Activated CD8-positive, alpha-beta memory T cell treated with anti-CD3 and anti-CD28 coated beads, Interleukin-2, amount 50 U/mL, for 48 hours (primary cell): ENCODE results near the gene SMURF1.

Experiments used
- DNase-seq: peaks from one replicate; pipeline ENCODE4 v3.0.0-alpha.2; 2020

SMURF1 gene

GRCh38 chr7:99042957-99043356 is 101.0 kb downstream of the SMURF1 start:
- no peak for DNase-seq

DNA sequence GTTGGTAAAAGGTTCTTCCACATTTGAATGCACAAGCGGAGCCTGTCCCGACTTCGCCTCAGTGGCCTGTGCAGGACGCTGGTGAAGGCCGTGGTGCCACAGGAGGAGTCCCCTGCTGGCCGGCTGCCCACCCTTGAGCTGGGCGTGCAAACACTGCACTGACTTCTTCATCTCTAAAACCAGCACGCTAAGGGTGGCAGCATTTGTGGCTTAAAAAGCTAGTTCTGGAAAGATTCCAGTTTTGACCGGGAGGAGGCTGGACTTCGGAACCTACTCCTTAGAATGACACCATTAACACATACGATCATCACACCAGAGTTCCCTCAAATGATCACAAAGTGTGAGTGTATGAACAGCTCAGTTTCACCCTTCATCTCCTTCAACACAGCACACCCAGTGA is 102.4 kb downstream of the SMURF1 start:
- no peak for DNase-seq

DNA sequence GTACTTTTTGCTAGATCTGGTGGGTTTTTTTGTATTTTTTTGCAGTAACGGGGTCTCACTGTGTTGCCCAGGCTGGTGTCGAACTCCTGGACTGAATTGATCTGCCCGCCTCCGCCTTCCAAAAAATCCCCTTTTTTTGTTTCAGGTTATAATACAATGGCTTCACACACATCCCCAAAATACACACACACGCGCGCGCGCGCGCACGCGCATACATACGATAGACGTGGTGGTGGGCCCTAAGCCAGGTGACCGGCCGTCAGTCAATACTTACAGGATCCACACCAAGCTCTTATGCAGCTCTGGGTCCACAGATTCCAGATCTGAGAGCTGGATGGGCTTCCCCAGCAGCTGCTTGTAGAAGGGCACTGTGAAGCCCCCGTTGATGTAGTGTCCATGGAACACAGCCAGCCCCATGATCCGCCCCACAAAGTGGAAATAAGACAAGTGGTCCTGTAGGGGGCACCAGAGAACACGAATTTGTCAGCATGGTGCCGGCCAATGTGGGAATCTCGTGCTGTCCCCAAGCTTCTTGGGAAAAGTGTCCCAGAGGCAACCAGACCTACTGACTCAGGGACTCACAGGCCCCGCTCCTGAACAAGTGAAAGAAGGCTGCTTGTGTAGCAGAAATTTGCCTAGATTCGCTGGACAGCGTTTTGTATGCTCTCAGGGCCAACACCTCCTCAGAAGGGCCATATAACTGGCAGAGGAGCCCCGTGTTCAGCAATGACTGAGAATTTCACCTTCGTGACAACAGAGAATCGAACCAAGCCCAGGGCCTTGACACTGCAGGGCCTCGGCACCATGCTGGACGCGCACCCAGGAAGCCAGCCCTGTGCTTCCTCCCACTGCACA is 103.6 kb downstream of the SMURF1 start:
- DNase-seq: peak; percentile 75

DNA sequence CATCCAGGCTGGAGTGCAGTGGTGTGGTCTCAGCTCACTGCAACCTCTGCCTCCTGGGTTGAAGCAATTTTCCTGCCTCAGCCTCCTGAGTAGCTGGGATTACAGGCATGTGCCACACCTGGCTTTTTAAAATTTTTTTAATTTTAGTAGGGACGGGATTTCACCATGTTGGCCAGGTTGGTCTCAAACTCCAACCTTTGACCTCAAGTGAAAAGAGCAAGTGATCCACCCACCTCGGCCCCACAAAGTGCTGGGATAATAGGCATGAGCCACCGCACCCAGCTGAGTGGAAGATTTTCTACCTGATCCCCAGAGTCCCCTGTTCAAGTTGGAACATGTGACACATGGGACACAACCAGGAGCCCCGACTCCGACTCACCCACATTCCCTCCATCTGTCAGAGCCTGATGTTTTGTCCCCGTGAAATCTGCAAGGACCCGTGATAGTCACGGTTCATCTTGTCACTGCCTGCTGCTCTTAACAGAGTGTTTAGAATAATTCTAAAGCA is 104.5 kb downstream of the SMURF1 start:
- no peak for DNase-seq

- DNase-seq: no peak
Observed at GRCh38 chr7:99038086-99038855, 105.6 kb downstream of the SMURF1 start.

- no peak for DNase-seq
Observed at GRCh38 chr7:99037327-99037940, 106.5 kb downstream of the SMURF1 start.

DNA sequence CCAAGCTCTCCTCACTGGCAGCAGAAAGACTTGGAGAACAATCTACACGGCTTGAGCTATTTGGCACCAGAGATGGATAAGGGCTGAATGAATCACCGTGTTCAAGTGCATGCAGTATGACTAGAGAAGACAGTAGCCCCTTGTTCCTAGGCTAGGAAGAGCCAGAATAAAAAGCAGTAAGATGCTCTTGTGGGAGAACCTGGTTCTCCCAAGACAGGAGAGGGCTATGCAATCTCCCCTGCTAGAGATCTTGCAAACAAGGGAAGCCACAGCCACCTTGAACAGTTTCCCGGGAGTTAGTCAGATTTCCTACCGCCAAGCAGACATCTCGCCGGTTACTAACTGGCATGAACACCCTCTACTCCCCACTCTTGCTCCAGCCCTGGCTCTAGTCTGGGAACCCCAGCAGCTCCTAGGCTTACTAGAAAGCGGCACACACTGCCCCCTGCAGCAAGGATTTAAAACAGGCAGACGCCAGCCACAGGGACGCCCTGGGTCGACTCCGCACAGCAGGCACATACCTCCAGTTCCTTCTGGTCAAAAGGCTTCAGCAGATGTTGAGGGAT is 107.3 kb downstream of the SMURF1 start:
- DNase-seq: no peak

- DNase-seq: no peak
Observed at GRCh38 chr7:99035723-99036545, 108.0 kb downstream of the SMURF1 start.

GRCh38 chr7:99034932-99035722 is 108.8 kb downstream of the SMURF1 start:
- no peak for DNase-seq

GRCh38 chr7:99033765-99034164 is 110.1 kb downstream of the SMURF1 start:
- DNase-seq: no peak

GRCh38 chr7:99032928-99033327 is 111.0 kb downstream of the SMURF1 start:
- DNase-seq: peak; percentile 1

DNA sequence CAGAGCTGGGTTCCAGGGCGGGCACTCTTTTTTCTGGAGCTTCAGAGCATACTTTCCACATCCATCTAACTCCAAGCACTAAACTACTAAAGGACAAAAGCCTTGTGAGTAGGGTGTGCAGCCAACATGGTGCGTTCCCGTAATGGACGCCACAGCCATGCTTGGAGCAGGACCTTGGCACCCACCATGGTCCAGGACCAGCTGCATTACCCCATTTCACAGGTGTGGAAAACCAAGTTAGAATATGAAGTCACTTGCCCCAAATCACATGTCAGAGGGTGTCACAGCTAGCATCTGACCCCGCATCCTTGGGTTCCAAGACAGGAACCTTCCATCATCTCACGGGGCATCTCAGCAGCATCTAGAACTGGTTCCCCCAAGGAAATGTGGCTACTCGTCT is 112.4 kb downstream of the SMURF1 start:
- peak; percentile 18 for DNase-seq

GRCh38 chr7:99030951-99031350 is 113.0 kb downstream of the SMURF1 start:
- peak; percentile 8 for DNase-seq

DNA sequence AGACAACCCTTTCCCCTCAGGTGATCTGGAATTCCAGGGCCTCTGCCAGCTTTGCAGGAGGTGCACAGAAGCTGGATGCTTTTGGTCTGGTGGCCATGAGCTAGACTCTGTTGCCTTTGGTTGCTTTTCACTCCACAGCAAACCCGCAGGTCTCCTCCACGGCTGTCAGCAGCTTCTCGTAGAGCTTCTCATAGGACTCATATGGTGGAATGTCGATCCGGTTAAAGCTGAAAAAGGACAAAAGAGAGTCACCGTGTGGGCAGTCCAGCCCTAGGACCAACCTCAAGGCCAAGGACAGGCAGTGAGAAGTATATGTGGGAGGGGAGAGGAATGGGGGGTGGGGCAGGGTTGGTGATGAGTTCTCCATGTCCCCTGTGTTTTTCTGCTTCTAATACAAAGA is 113.5 kb downstream of the SMURF1 start:
- no peak for DNase-seq

- peak; percentile 46 for DNase-seq
Observed at GRCh38 chr7:99029466-99030435, 114.2 kb downstream of the SMURF1 start.

GRCh38 chr7:99028261-99028973 is 115.5 kb downstream of the SMURF1 start:
- peak; percentile 49 for DNase-seq

DNA sequence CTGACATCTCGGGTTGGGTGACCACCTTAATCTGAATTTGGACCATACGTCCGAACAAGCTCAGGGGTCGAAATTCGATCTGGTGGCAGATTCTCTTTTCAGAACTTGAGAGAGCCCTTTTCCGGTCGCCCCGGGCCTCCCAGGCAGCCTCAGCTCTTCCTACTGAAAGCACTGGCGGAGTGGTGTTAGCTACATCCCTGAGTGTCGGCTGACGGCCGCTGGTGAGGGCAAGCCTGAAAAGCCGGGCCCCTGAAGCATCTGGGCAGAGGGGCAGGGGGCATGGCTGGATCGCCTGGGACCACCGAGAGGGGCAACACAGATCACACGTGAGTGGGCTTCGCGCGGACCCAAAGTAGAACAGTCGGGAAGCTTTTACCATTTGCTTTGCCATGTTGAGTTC is 116.1 kb downstream of the SMURF1 start:
- DNase-seq: peak; percentile 41

DNA sequence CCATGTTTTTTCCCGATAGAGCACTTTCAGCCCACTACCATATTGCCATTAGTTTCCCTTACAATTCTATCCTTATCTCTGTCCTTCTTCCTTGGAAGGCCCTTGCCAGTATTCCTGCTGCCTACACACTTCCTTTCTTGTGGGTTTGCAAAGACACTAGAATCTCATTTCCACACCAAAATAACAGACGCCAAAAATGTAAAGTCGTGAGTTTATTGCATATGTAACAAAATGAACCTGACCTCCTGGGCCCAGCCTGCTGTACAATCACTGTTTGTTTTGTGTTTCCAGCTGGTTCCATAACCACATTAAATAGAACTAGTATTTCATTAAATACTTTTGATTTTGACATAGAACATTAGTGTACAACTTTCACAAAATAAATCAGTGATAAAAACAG is 116.7 kb downstream of the SMURF1 start:
- no peak for DNase-seq

GRCh38 chr7:99024066-99024465 is 119.8 kb downstream of the SMURF1 start:
- no peak for DNase-seq
